ENCODE data around the gene TRIM31. TPM values are rescaled to one million over a fixed set of nuclear protein-coding genes. Genes with fewer than 3 reads are reported as not detected.

TRIM31 gene
- total and polyA plus RNA-seq, 2 donors (not counting 3 experiments of a cell fraction or from before 2014, with no cell fraction given): not detected

GRCh38 chr6:30111266-30111856 lies 1.5 kb downstream of the TRIM31 start:
- no peaks in the 10 kb centered on the region for H4K20me1 ChIP-seq (replicated peaks; ENCODE audit: control insufficient read depth, extremely low read depth, insufficient read depth, low read length)
- no peak for DNase-seq (ENCODE audit: low read depth, low spot score)
- TF ChIP-seq MAX (IDR thresholded peaks at IDR 0.05; ENCODE audit: insufficient read depth, insufficient read length) (no peak), EZH2 (IDR thresholded peaks at IDR 0.05; ENCODE audit: borderline replicate concordance, low read depth, low read length, severe bottlenecking) (peak; percentile 19)
- H3K9me1 ChIP-seq (replicated peaks; ENCODE audit: control insufficient read depth, extremely low read depth, insufficient read depth, low read length): no peaks in the 10 kb centered on the region
- no peaks in the 10 kb centered on the region for H3K36me3 ChIP-seq (ENCODE audit: control insufficient read depth in 2 of 2, extremely low read depth in 1 of 2, insufficient read depth in 2 of 2, low read length in 2 of 2)
- no peak overlapping the region for H3K27ac ChIP-seq (ENCODE audit: insufficient read depth, low read depth, low read length)
- dilution Hi-C loops (cut with MboI; ENCODE audit: extremely low pct_ligation_motif_present, low sequenced_read_pairs): no loop called here
- no peak for FAIRE-seq
- H3K9me3 ChIP-seq (replicated peaks; ENCODE audit: control insufficient read depth, insufficient read depth, low read length): no peaks in the 10 kb centered on the region
- ChIA-PET CTCF (interaction anchor here (1.0 to 2.2 kb wide), 5 partner anchors 8 to 21 kb away, joined by 4 to 14 read pairs (median 7); no protein-coding TSS in a partner anchor), POLR2A (no interaction called here)
- BruUV-seq (replicated peaks): no TSS peak
- no peak overlapping the region for H3K4me2 ChIP-seq (ENCODE audit: insufficient read depth, low read length)
- H3K4me3 ChIP-seq (replicated peaks in 1 of 3; ENCODE audit: insufficient read depth in 1 of 3, low read depth in 1 of 3, low read length in 3 of 3): no peak overlapping the region
- no peaks in the 10 kb centered on the region for H3K4me1 ChIP-seq (ENCODE audit: control insufficient read depth, extremely low read depth, insufficient read depth, low read length)
- H2AFZ ChIP-seq (ENCODE audit: low read depth, low read length): no peak overlapping the region
- no peak overlapping the region for H3K9ac ChIP-seq (replicated peaks; ENCODE audit: extremely low read depth, insufficient read depth, low read length)
- H3K79me2 ChIP-seq (ENCODE audit: control insufficient read depth, insufficient read depth, low read length): no peaks in the 10 kb centered on the region
- intact Hi-C loops (cut with micrococcal nuclease): no loop called here
- H3K27me3 ChIP-seq (ENCODE audit: control insufficient read depth in 2 of 2, insufficient read depth in 2 of 2, low read length in 2 of 2): peaks cover 41 to 49% of the 10 kb centered on the region in 2 experiments

GRCh38 chr6:30104661-30105060 lies 8.2 kb downstream of the TRIM31 start:
- TF ChIP-seq POLR2A (IDR thresholded peaks at IDR 0.05; ENCODE audit: low read depth, low read length) (no peak), MAX (IDR thresholded peaks at IDR 0.05; ENCODE audit: insufficient read depth, insufficient read length) (no peak), POLR2AphosphoS5 (IDR thresholded peaks at IDR 0.05; ENCODE audit: insufficient read depth, low read depth, low read length) (no peak), JUN (IDR thresholded peaks at IDR 0.05; ENCODE audit: borderline replicate concordance, insufficient read depth, insufficient read length, low read depth) (no peak), EZH2 (IDR thresholded peaks at IDR 0.05; ENCODE audit: borderline replicate concordance, low read depth, low read length, severe bottlenecking) (no peak), FOS (IDR thresholded peaks at IDR 0.05; ENCODE audit: borderline replicate concordance, insufficient read depth, low read length) (no peak)
- no peak overlapping the region for H3K4me3 ChIP-seq (replicated peaks in 1 of 3; ENCODE audit: insufficient read depth in 1 of 3, low read depth in 1 of 3, low read length in 3 of 3)
- H3K4me2 ChIP-seq (ENCODE audit: insufficient read depth, low read length): no peak overlapping the region
- peaks cover 17% of the 10 kb centered on the region for H3K4me1 ChIP-seq (ENCODE audit: control insufficient read depth, extremely low read depth, insufficient read depth, low read length)
- no TSS peak for BruUV-seq (replicated peaks)
- ChIA-PET POLR2A (no interaction called here), CTCF (interaction anchor here (1.3 to 5.6 kb wide), 7 partner anchors 8 to 63 kb away, joined by 3 to 311 read pairs (median 14); partner anchors contain the start of gene TRIM31)
- H4K20me1 ChIP-seq (replicated peaks; ENCODE audit: control insufficient read depth, extremely low read depth, insufficient read depth, low read length): no peaks in the 10 kb centered on the region
- H3K9me3 ChIP-seq (replicated peaks; ENCODE audit: control insufficient read depth, insufficient read depth, low read length): no peaks in the 10 kb centered on the region
- intact Hi-C loops (cut with micrococcal nuclease): no loop called here
- FAIRE-seq: no peak
- peaks cover 46 to 49% of the 10 kb centered on the region in 2 experiments for H3K27me3 ChIP-seq (ENCODE audit: control insufficient read depth in 2 of 2, insufficient read depth in 2 of 2, low read length in 2 of 2)
- H3K36me3 ChIP-seq (ENCODE audit: control insufficient read depth in 2 of 2, extremely low read depth in 1 of 2, insufficient read depth in 2 of 2, low read length in 2 of 2): no peaks in the 10 kb centered on the region
- no peak overlapping the region for H3K27ac ChIP-seq (ENCODE audit: insufficient read depth, low read depth, low read length)
- no peak overlapping the region for H2AFZ ChIP-seq (ENCODE audit: low read depth, low read length)
- H3K9ac ChIP-seq (replicated peaks; ENCODE audit: extremely low read depth, insufficient read depth, low read length): no peak overlapping the region
- H3K9me1 ChIP-seq (replicated peaks; ENCODE audit: control insufficient read depth, extremely low read depth, insufficient read depth, low read length): no peaks in the 10 kb centered on the region
- dilution Hi-C loops (cut with MboI; ENCODE audit: extremely low pct_ligation_motif_present, low sequenced_read_pairs): no loop called here
- no peaks in the 10 kb centered on the region for H3K79me2 ChIP-seq (ENCODE audit: control insufficient read depth, insufficient read depth, low read length)
- DNase-seq (ENCODE audit: low read depth, low spot score): no peak

Data from endothelial cell of umbilical vein (primary cell).